BLaER1 (cell line): ENCODE data around the gene SURF2.
"Not testable (repeated sequence)": the region's sequence is repeated elsewhere in the genome, so short reads cannot be mapped to it uniquely, and the experiment has no call there.

ENCODE experiments used
- H3K27ac ChIP-seq: shearing (Covaris generic); formaldehyde crosslinking; 2 replicates; pipeline ENCODE4 v1.8.1; 2022
- H3K27me3 ChIP-seq: shearing (Covaris generic); formaldehyde crosslinking; 2 replicates; pipeline ENCODE4 v1.8.1; 2022
- H3K36me3 ChIP-seq: shearing (Covaris generic); formaldehyde crosslinking; 2 replicates; pipeline ENCODE4 v1.8.1; 2022
- H3K4me1 ChIP-seq: shearing (Covaris generic); formaldehyde crosslinking; 2 replicates; pipeline ENCODE4 v1.8.1; 2022
- H3K4me2 ChIP-seq: shearing (Covaris generic); formaldehyde crosslinking; 2 replicates; pipeline ENCODE4 v1.8.1; 2022
- H3K4me3 ChIP-seq: shearing (Covaris generic); formaldehyde crosslinking; 2 replicates; pipeline ENCODE4 v1.8.1; 2022
- H3K9ac ChIP-seq: shearing (Covaris generic); formaldehyde crosslinking; 2 replicates; pipeline ENCODE4 v1.8.1; 2022
- H3K9me3 ChIP-seq: shearing (Covaris generic); formaldehyde crosslinking; 2 replicates; pipeline ENCODE4 v1.8.1; 2022
- H4K20me1 ChIP-seq: shearing (Covaris generic); formaldehyde crosslinking; 2 replicates; pipeline ENCODE4 v1.8.1; 2022
- Cebpa-rat ChIP-seq: shearing (Covaris generic); IDR thresholded peaks from 2 replicates; pipeline ENCODE4 v1.8.1; 2022

SURF2 gene

DNA sequence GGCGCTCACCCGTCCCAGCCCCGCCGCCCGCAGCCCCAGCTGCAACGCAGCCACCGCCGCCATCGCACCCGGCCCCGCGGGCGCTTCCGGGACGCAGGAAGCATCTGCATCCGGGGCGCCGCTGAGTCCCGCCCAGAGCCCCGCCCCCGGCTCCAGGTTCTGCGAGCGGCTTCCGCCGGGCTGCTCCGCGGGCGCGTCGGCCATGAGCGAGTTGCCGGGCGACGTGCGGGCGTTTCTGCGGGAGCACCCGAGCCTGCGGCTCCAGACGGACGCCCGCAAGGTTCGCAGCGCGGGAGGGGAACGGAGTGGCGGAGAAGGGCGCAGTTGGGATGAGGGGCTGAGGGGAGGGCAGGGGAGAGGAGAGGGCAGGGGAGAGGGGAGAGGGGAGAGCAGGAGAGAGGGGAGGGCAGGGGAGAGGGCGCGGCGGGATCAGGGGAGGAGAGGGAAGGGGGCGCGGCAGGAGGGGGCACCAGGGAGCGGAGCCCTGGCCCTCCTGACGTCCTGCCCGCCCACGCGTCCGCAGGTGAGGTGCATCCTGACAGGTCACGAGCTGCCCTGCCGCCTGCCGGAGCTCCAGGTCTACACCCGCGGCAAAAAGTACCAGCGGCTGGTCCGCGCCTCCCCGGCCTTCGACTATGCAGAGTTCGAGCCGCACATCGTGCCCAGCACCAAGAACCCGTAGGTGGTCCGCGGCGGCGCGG, at the start of gene SURF2, which contains the start of gene SURF1:
TSS of gene SURF2 (plus strand) at position 160 of the 701 bp plus-strand sequence. CDS start at position 203, 43 bp downstream.
TSS of gene SURF1 (minus strand) at position 97 of the 701 bp plus-strand sequence. CDS start at position 63, 34 bp downstream.
- peaks cover 63% of the 10 kb centered on the region for H3K36me3 ChIP-seq
- H3K27ac ChIP-seq: peak within 1 kb of the TSS; percentile 97

DNA sequence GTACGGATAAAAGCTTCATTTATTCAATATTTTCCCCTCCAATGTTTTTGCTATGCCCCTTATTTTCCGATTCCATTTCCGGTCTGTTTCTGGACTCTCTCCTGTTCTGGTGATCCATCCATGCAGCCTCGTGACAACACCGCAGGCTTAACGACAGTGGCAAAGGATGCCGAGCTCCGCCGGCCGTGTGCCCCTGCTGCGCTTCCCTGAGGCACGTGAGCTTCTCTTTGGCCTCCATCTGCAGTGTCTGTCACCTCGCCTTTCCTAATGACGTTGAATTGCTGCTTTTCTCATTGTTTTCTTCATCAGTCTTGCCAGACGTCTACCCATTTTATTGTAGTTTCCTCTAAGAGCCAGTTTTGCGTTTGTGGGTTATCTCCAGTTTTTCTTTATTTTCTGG, 49.0 kb upstream of the SURF2 start:
- Histone ChIP-seq H3K9ac (no peak overlapping the region), H3K4me3 (no peak overlapping the region), H3K9me3 (no peaks in the 10 kb centered on the region), H4K20me1 (no peaks in the 10 kb centered on the region), H3K36me3 (no peaks in the 10 kb centered on the region), H3K27me3 (no peaks in the 10 kb centered on the region), H3K4me1 (peaks cover 6% of the 10 kb centered on the region), H3K27ac (no peak overlapping the region), H3K4me2 (no peak overlapping the region)
- TF ChIP-seq Cebpa-rat: no peak

More for the DNA sequence above, at the start of gene SURF2, which contains the start of gene SURF1:
- no peaks in the 10 kb centered on the region for H3K27me3 ChIP-seq
- H3K9ac ChIP-seq: peak within 1 kb of the TSS; percentile 97
- no peak for TF ChIP-seq Cebpa-rat
- peaks cover 87% of the 10 kb centered on the region for H4K20me1 ChIP-seq
- H3K4me1 ChIP-seq: peaks cover 80% of the 10 kb centered on the region
- peak within 1 kb of the TSS; percentile 100 for H3K4me2 ChIP-seq
- H3K9me3 ChIP-seq: no peaks in the 10 kb centered on the region
- H3K4me3 ChIP-seq: peak within 1 kb of the TSS; percentile 81

DNA sequence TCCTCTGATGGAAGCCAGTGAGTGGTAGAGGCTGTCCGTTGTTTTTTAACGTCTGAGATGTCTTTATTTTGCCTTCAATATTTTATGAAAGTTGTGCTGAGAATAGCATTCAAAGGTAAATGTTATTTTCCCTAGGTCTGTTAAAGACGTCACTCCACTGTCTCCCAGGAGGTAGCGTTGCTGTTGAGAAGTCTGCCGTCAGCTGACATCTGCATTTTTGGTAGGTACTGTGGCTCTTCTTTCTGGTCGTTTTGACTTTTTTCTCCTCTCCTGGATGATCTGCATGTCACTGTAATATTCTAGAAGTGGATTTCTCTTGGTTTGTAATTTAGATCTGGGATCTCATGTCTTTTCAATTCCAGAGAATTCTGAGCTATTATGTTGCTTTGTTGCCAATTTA, 46.7 kb upstream of the SURF2 start:
- no peak for TF ChIP-seq Cebpa-rat
- no peaks in the 10 kb centered on the region for H3K27me3 ChIP-seq
- no peaks in the 10 kb centered on the region for H3K36me3 ChIP-seq
- H3K4me1 ChIP-seq: peaks cover 6% of the 10 kb centered on the region
- no peaks in the 10 kb centered on the region for H3K9me3 ChIP-seq
- H3K9ac ChIP-seq: no peak overlapping the region
- H3K27ac ChIP-seq: no peak overlapping the region
- no peak overlapping the region for H3K4me3 ChIP-seq
- no peaks in the 10 kb centered on the region for H4K20me1 ChIP-seq
- H3K4me2 ChIP-seq: no peak overlapping the region

DNA sequence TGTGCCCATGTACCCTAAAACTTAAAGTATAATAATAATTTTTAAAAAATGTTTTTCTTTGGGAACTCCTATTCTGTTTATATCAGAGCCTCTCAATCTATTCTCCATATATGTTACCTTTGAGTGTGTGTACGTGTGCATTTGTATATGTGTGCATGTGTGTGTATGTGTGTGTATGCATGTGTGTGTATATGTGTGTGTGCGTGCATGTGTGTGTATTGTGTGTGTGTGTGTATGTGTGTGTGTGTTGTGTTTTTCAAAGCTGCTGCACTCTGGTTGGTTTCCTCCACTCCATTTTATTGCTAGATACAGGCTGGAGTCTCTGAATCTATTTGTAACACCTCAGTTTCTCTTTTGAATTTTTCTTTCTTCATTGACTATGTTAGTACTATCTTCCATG, 40.4 kb upstream of the SURF2 start:
- no peaks in the 10 kb centered on the region for H3K27me3 ChIP-seq
- no peaks in the 10 kb centered on the region for H3K9me3 ChIP-seq
- H3K36me3 ChIP-seq: no peaks in the 10 kb centered on the region
- no peak overlapping the region for H3K27ac ChIP-seq
- no peaks in the 10 kb centered on the region for H3K4me1 ChIP-seq
- no peak overlapping the region for H3K4me2 ChIP-seq
- TF ChIP-seq Cebpa-rat: no peak
- no peaks in the 10 kb centered on the region for H4K20me1 ChIP-seq
- no peak overlapping the region for H3K9ac ChIP-seq
- no peak overlapping the region for H3K4me3 ChIP-seq

DNA sequence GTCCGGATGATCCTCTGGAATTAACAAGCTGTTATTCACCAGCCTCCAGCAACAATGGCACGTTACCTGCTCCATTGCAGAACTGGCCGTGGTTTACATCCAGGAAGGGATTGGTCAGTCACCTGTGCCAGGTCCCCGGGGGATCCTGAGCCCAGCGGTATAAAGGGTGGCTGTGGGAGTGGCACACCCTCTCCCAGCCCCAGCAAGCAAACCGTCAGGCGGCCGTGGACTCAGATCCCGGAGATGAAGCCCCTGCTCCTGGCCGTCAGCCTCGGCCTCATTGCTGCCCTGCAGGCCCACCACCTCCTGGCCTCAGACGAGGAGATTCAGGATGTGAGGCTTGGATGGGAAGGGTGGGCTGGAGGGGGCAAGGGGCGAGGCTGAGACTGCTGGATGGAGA, 38.8 kb upstream of the SURF2 start:
- H3K36me3 ChIP-seq, H3K4me2 ChIP-seq, H3K27me3 ChIP-seq, H3K9ac ChIP-seq, H4K20me1 ChIP-seq, H3K4me3 ChIP-seq, H3K9me3 ChIP-seq, H3K27ac ChIP-seq, H3K4me1 ChIP-seq: not testable (repeated sequence)

DNA sequence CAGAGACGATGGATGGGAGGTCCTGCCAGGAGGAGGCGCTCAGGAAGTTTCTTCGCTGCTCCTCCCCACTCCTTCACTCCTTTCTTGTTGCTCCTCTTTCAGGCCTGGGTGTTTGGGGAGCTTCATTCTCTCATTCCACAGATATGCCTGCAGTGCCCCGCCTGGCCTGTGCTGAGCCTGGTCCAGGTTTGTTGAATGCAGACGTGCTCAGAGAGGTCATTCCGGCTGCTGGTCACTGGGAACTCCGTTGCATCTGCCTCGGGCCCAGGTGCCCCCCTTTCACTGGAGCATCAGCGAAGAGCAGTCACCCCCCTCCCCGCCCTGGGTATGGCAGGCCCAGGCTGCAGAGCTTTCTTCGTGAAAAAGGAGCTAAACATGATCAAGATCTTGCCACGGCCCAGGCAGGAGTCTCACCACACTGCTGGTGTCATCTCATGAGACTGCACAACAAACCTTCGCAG, 35.9 kb upstream of the SURF2 start:
- no peak for TF ChIP-seq Cebpa-rat
- Histone ChIP-seq H3K27ac (no peak overlapping the region), H3K4me2 (no peak overlapping the region)

DNA sequence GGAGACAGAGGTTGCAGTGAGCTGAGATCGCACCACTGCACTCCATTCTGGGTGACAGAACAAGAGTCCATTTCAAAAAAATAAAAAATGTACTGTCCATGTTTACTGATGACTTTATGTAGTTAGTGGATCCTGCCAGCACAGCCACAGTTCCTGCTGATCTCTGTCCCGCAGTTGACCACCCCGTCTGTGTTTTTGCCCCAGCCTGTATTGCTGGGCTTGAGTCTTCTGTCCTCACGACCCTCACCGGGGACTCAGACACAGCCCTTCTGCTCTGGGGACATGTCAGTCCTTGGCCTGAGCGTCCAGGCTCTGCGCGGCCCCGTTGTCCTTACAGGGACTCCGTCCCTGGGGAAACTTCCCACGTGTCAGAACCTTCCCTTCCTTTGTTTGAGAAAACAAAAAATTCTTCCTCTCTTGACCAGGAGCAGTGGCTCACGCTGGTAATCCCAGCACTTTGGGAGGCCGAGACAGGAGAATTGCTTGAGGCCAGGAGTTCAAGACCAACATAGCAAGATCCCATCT, 34.9 kb upstream of the SURF2 start:
- Histone ChIP-seq H3K9ac (no peak overlapping the region), H3K36me3 (no peaks in the 10 kb centered on the region), H3K4me2 (no peak overlapping the region), H4K20me1 (no peaks in the 10 kb centered on the region), H3K9me3 (peaks cover 11% of the 10 kb centered on the region; the same call in 1 of the 2 replicates), H3K27ac (no peak overlapping the region), H3K4me1 (no peaks in the 10 kb centered on the region), H3K27me3 (no peaks in the 10 kb centered on the region), H3K4me3 (no peak overlapping the region)
- TF ChIP-seq Cebpa-rat: no peak

More for the DNA sequence above, 35.9 kb upstream of the SURF2 start:
- Histone ChIP-seq H3K4me3 (no peak overlapping the region), H3K36me3 (no peaks in the 10 kb centered on the region), H3K9ac (no peak overlapping the region), H3K27me3 (no peaks in the 10 kb centered on the region), H4K20me1 (no peaks in the 10 kb centered on the region), H3K9me3 (peaks cover 11% of the 10 kb centered on the region; the same call in 1 of the 2 replicates), H3K4me1 (no peaks in the 10 kb centered on the region)

DNA sequence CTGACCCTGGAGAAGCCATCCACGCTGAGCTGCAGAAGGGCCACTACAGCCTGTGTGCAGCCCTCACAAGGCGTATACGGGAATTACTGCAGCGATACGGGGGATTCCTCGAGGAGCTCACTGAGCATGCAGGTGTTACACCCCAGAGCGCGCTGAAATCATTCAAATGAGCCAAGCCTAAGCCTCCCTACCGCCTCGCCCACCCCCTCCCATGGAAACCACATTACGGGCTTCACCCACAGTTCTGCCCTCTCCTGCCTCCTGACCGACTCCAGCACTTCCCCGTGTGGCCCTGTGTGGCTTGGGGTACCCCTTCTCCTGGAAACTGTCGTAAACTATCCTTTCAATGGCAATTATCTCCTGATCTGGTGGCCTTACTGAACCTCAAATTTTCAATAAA, 33.6 kb upstream of the SURF2 start:
- Histone ChIP-seq H3K27me3 (no peaks in the 10 kb centered on the region), H3K4me3 (no peak overlapping the region), H3K36me3 (no peaks in the 10 kb centered on the region), H3K4me1 (no peaks in the 10 kb centered on the region), H3K9me3 (peaks cover 11% of the 10 kb centered on the region; the same call in 1 of the 2 replicates), H3K4me2 (no peak overlapping the region), H3K9ac (no peak overlapping the region), H4K20me1 (peaks cover under 1% of the 10 kb centered on the region; the same call in 1 of the 2 replicates), H3K27ac (no peak overlapping the region)
- TF ChIP-seq Cebpa-rat: no peak

DNA sequence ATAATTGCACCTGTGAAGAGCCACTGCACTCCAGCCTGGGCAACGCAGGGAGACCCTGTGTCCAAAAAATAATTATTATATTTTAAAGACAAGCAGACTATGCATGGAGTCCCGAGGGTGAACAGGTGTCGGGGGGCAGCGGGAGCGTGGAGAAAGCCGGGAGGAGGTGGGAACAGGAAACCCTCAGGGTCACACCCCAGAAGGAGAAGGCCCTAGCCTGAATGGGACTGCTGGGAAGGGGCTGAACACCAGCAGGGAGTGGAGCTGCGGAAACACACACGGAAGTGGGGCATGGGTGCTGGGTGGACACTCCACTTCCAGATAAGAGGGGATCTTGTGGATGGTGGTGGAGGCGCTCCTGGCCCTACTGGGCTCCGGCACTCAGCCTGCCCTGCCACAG, 33.1 kb upstream of the SURF2 start:
- no peak for TF ChIP-seq Cebpa-rat
- Histone ChIP-seq H3K27ac (no peak overlapping the region), H3K27me3 (no peaks in the 10 kb centered on the region), H3K9ac (no peak overlapping the region), H3K36me3 (peaks cover 2% of the 10 kb centered on the region; the same call in 1 of the 2 replicates), H4K20me1 (peaks cover 6% of the 10 kb centered on the region), H3K4me1 (no peaks in the 10 kb centered on the region), H3K9me3 (peaks cover 11% of the 10 kb centered on the region; the same call in 1 of the 2 replicates), H3K4me3 (no peak overlapping the region), H3K4me2 (no peak overlapping the region)

DNA sequence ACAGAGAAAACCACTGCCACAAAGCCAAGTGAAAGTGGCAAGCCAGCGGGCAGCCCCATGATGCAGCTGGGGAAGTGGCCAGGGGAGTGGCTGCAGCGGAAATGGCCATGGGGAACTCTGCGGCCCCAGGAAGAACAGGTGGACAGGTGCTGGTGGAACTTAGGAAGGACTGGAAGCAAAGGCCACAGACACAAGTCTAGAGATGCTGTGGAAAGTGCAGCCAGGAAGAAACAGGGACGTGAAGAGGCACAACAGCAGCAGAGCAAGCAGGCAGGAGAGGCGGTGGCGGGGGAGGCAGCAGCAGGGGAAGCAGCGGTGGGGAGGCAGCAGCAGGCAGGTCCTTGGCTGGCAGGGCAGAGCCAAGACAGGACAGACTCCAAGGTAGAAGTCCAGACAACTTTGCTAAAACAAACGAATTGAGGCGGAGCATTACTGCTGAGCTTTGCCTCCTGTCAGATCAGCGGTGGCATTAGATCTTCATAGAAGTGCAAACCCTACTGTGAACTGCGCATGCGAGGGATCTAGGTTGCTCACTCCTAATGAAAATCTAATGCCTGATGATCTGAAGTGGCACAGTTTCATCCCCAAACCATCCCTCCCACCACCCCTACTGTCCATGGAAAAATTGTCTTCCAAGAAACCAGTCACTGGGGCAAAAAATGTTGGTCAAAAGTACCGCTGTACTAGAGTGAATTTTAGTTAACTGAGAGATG, 32.2 kb upstream of the SURF2 start:
- Histone ChIP-seq H3K9me3 (peaks cover 11% of the 10 kb centered on the region; the same call in 1 of the 2 replicates), H3K27me3 (no peaks in the 10 kb centered on the region)

DNA sequence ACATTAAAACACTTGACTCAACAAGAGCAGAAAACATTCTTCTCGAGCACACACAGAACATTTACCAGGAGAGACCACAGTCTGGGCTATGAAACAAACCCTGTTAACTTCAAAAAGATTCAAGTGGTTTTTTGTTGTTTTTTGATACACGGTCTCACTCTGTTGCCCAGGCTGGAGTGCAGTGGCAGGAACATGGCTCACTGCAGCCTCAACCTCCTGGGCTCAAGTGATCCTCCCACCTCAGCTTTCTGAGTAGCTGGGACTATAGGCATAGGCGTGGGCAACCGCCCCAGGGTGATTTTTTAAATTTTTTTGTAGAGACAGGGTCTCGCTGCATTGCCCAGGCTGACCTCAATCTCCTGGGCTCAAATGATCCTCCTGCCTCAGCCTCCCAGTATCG, 29.3 kb upstream of the SURF2 start:
- H3K4me3 ChIP-seq, H3K27me3 ChIP-seq: not testable (repeated sequence)
- H4K20me1 ChIP-seq: peaks cover 44% of the 10 kb centered on the region

More for the DNA sequence above, 32.2 kb upstream of the SURF2 start:
- no peak for TF ChIP-seq Cebpa-rat
- Histone ChIP-seq H4K20me1 (peaks cover 15% of the 10 kb centered on the region), H3K27ac (no peak overlapping the region), H3K9ac (no peak overlapping the region), H3K4me3 (no peak overlapping the region), H3K4me2 (no peak overlapping the region), H3K36me3 (peaks cover 12% of the 10 kb centered on the region; the same call in 1 of the 2 replicates), H3K4me1 (no peaks in the 10 kb centered on the region)

More for the DNA sequence above, 29.3 kb upstream of the SURF2 start:
- H3K4me1 ChIP-seq, H3K9ac ChIP-seq, H3K27ac ChIP-seq, H3K4me2 ChIP-seq: not testable (repeated sequence)
- Histone ChIP-seq H3K9me3 (peaks cover 11% of the 10 kb centered on the region; the same call in 1 of the 2 replicates), H3K36me3 (peaks cover 39% of the 10 kb centered on the region)
